Calu3 (cell line): ENCODE results near the gene RIMS4. TPM values are rescaled to one million over a fixed set of nuclear protein-coding genes. Genes with fewer than 3 reads are reported as not detected.

Experiments used
- BruUV-seq: library from RNA; stranded (reverse); fragments of 400-500 nt; replicated peaks from 2 replicates; lab custom pipeline; 2021; lab: Mats Ljungman, UMichigan
- CTCF ChIA-PET: fragments of 300-600 bp; sonication (Branson Sonifier 250); formaldehyde crosslinking; loops from one replicate; lab custom pipeline; 2022; ENCODE audit warnings: antibody characterized with exemption; lab: Charles Lee
- DNase-seq: peaks from one replicate; pipeline ENCODE4 v3.0.0; 2022
- H3K27ac Mint-ChIP-seq: one replicate; pipeline ENCODE4 v1.8.0; 2022; ENCODE audit warnings: mixed read lengths; ENCODE audit not compliant: unreplicated experiment
- H3K27me3 Mint-ChIP-seq: one replicate; pipeline ENCODE4 v1.8.0; 2022; ENCODE audit warnings: mixed read lengths; ENCODE audit not compliant: unreplicated experiment
- H3K36me3 Mint-ChIP-seq: one replicate; pipeline ENCODE4 v1.8.0; 2022; ENCODE audit warnings: mild to moderate bottlenecking, moderate library complexity, mixed read lengths; ENCODE audit not compliant: insufficient read depth, unreplicated experiment
- H3K4me1 Mint-ChIP-seq: one replicate; pipeline ENCODE4 v1.8.0; 2022; ENCODE audit warnings: mild to moderate bottlenecking, low read depth, mixed read lengths; ENCODE audit not compliant: unreplicated experiment
- H3K4me3 Mint-ChIP-seq: one replicate; pipeline ENCODE4 v1.8.0; 2022; ENCODE audit warnings: mild to moderate bottlenecking, low read depth, moderate library complexity, mixed read lengths; ENCODE audit not compliant: unreplicated experiment
- H3K9me3 Mint-ChIP-seq: one replicate; pipeline ENCODE4 v1.8.0; 2022; ENCODE audit warnings: low read depth, mixed read lengths; ENCODE audit not compliant: unreplicated experiment
- CTCF ChIP-seq: fragments of 200-600 bp; IDR thresholded peaks from one replicate; pipeline ENCODE4 v1.8.0; 2022; ENCODE audit warnings: antibody characterized with exemption; ENCODE audit not compliant: unreplicated experiment
- intact Hi-C: fragments of 100-400 bp; cut with micrococcal nuclease; formaldehyde crosslinking; loops from one replicate; pipeline ENCODE4 v1.10.0; 2022; ENCODE audit not compliant: unreplicated experiment
- total RNA-seq: library from RNA; stranded (reverse); gene quantifications from 2 replicates; pipeline ENCODE4 v1.2.3, GENCODE V29; 2022

The RIMS4 gene
- total RNA-seq, 1 experiment from 2014 or later, result 0.40 TPM

- Mint-ChIP-seq H3K36me3 (no peaks in the 10 kb centered on the region), H3K27ac (no peak overlapping the region), H3K9me3 (no peaks in the 10 kb centered on the region), H3K27me3 (peaks cover 53% of the 10 kb centered on the region), H3K4me1 (no peaks in the 10 kb centered on the region), H3K4me3 (no peak overlapping the region)
- DNase-seq, result no peak
- CTCF ChIA-PET, result interaction anchor here (0.6 kb wide), 1 partner anchor 13 kb away, joined by 3 read pairs; no protein-coding TSS in a partner anchor
- no TSS peak for BruUV-seq
- intact Hi-C loops, result no loop called here
- TF ChIP-seq CTCF, result no peak
Measured at GRCh38 chr20:44832724-44833123, 22.4 kb upstream of the RIMS4 start.

GRCh38 chr20:44830995-44831394 lies 20.6 kb upstream of the RIMS4 start:
- BruUV-seq, result no TSS peak
- CTCF ChIA-PET, result no interaction called here
- peaks cover 69% of the 10 kb centered on the region for H3K27me3 Mint-ChIP-seq

GRCh38 chr20:44830523-44830922 lies 20.2 kb upstream of the RIMS4 start:
- Mint-ChIP-seq H3K27me3 (peaks cover 74% of the 10 kb centered on the region), H3K36me3 (no peaks in the 10 kb centered on the region), H3K27ac (no peak overlapping the region), H3K9me3 (no peaks in the 10 kb centered on the region), H3K4me3 (no peak overlapping the region), H3K4me1 (no peaks in the 10 kb centered on the region)
- intact Hi-C loops, result no loop called here
- DNase-seq, result no peak
- CTCF ChIA-PET, result no interaction called here
- TF ChIP-seq CTCF, result no peak
- no TSS peak for BruUV-seq

More at GRCh38 chr20:44830995-44831394, 20.6 kb upstream of the RIMS4 start:
- TF ChIP-seq CTCF, result no peak
- Mint-ChIP-seq H3K36me3 (no peaks in the 10 kb centered on the region), H3K9me3 (no peaks in the 10 kb centered on the region), H3K4me1 (no peaks in the 10 kb centered on the region), H3K4me3 (no peak overlapping the region), H3K27ac (no peak overlapping the region)
- no peak for DNase-seq
- intact Hi-C loops, result no loop called here

- CTCF ChIA-PET, result interaction anchor here (0.6 kb wide), 1 partner anchor 47 kb away, joined by 4 read pairs; no protein-coding TSS in a partner anchor
- H3K27ac Mint-ChIP-seq, result no peak overlapping the region
- H3K36me3 Mint-ChIP-seq, result no peaks in the 10 kb centered on the region
- no peaks in the 10 kb centered on the region for H3K9me3 Mint-ChIP-seq
- TF ChIP-seq CTCF, result no peak
- BruUV-seq, result no TSS peak
- DNase-seq, result no peak
- intact Hi-C loops, result no loop called here
- H3K4me3 Mint-ChIP-seq, result no peak overlapping the region
- peaks cover 82% of the 10 kb centered on the region for H3K27me3 Mint-ChIP-seq
- H3K4me1 Mint-ChIP-seq, result no peaks in the 10 kb centered on the region
Measured at GRCh38 chr20:44829688-44830087, 19.3 kb upstream of the RIMS4 start.
